NCI-H1436 (cell line): Measurements from ENCODE around the gene PTPN1.
"Not testable (repeated sequence)": the region's sequence is repeated elsewhere in the genome, so short reads cannot be mapped to it uniquely, and the experiment has no call there.

Experiments
- DNase-seq: peaks from one replicate; lab custom pipeline; 2025; lab: John Stamatoyannopoulos, UW

Gene PTPN1

GRCh38 chr20:50610212-50610718, 100.1 kb downstream of the PTPN1 start:
- DNase-seq = no peak

- DNase-seq = no peak
Measured at GRCh38 chr20:50611128-50611810, 101.1 kb downstream of the PTPN1 start.

GRCh38 chr20:50613438-50614169, 103.4 kb downstream of the PTPN1 start:
- no peak for DNase-seq

- DNase-seq = no peak
Measured at GRCh38 chr20:50615407-50615806, 105.2 kb downstream of the PTPN1 start.

- DNase-seq = no peak
Measured at GRCh38 chr20:50617022-50617421, 106.8 kb downstream of the PTPN1 start.

GRCh38 chr20:50618537-50618936, 108.4 kb downstream of the PTPN1 start:
- DNase-seq = no peak

- DNase-seq = not testable (repeated sequence)
Measured at GRCh38 chr20:50620459-50620858, 110.3 kb downstream of the PTPN1 start.

GRCh38 chr20:50621068-50621665, 111.0 kb downstream of the PTPN1 start:
- DNase-seq = no peak

GRCh38 chr20:50624351-50625016, 114.3 kb downstream of the PTPN1 start:
- no peak for DNase-seq

- DNase-seq = peak; percentile 77
Measured at GRCh38 chr20:50625986-50626677, 115.9 kb downstream of the PTPN1 start.

- no peak for DNase-seq
Measured at GRCh38 chr20:50627747-50628146, 117.6 kb downstream of the PTPN1 start.

- DNase-seq = peak; percentile 48
Measured at GRCh38 chr20:50628332-50628731, 118.1 kb downstream of the PTPN1 start.

GRCh38 chr20:50628853-50629669, 118.9 kb downstream of the PTPN1 start:
- DNase-seq = no peak

- DNase-seq = no peak
Measured at GRCh38 chr20:50629670-50630045, 119.5 kb downstream of the PTPN1 start.

GRCh38 chr20:50630578-50631263, 120.5 kb downstream of the PTPN1 start:
- no peak for DNase-seq

GRCh38 chr20:50632236-50632635, 122.1 kb downstream of the PTPN1 start:
- no peak for DNase-seq

- DNase-seq = no peak
Measured at GRCh38 chr20:50632701-50633100, 122.5 kb downstream of the PTPN1 start.

- DNase-seq = no peak
Measured at GRCh38 chr20:50633361-50633760, 123.2 kb downstream of the PTPN1 start.

GRCh38 chr20:50634191-50634590, 124.0 kb downstream of the PTPN1 start:
- DNase-seq = no peak
